Naive thymus-derived CD4-positive, alpha-beta T cell (primary cell): ENCODE results near the gene SPAG6. TPM values are rescaled to one million over a fixed set of nuclear protein-coding genes. Genes with fewer than 3 reads are reported as not detected.
A peak's percentile ranks its signal among the peaks of the same experiment; 100 is the strongest.

Source experiments
- ATAC-seq: fragments of 150-1000 bp; cut with Tn5 transposase; 2 replicates; pipeline ENCODE4 v1.10.0; 2021; ENCODE audit warnings: mild to moderate bottlenecking, moderate library complexity
- CTCF ChIA-PET: fragments of 350-600 bp; sonication (Branson Sonifier 250); formaldehyde crosslinking; loops from one replicate; lab custom pipeline; 2021; ENCODE audit warnings: antibody characterized with exemption; lab: Charles Lee
- POLR2A ChIA-PET: fragments of 350-600 bp; sonication (Branson Sonifier 250); formaldehyde crosslinking; loops from one replicate; lab custom pipeline; 2021; ENCODE audit warnings: antibody characterized with exemption, inconsistent platforms; lab: Charles Lee
- DNase-seq, 9 donors: peaks; one replicate each; pipeline versions ENCODE4 v3.0.0 to v3.0.0-alpha.2; 2020 to 2022; ENCODE audit warnings: mixed read lengths in 1 of 9
- H3K27ac ChIP-seq: one replicate; pipeline ENCODE4 v1.7.0; 2013; ENCODE audit warnings: mild to moderate bottlenecking, low read depth, low read length, moderate library complexity
- H3K27me3 ChIP-seq, 2 donors: one replicate each; pipeline ENCODE4 v1.7.0; 2013; ENCODE audit warnings: low read length in 2 of 2, mild to moderate bottlenecking in 2 of 2, moderate library complexity in 2 of 2; ENCODE audit not compliant: control insufficient read depth in 2 of 2, insufficient read depth in 2 of 2
- H3K36me3 ChIP-seq, 3 experiments: 1 replicate in 2 of 3; 2 replicates in 1 of 3; pipeline ENCODE4 v1.7.0; 2013; ENCODE audit warnings: low read length in 3 of 3, mild to moderate bottlenecking in 3 of 3, moderate library complexity in 1 of 3; ENCODE audit not compliant: insufficient read depth in 3 of 3, control insufficient read depth in 2 of 3
- H3K4me1 ChIP-seq, 2 donors: one replicate each; pipeline ENCODE4 v1.7.0; 2013; ENCODE audit warnings: low read length in 2 of 2, mild to moderate bottlenecking in 2 of 2, moderate library complexity in 1 of 2; ENCODE audit not compliant: control insufficient read depth in 2 of 2, insufficient read depth in 2 of 2
- H3K4me3 ChIP-seq: 2 replicates; pipeline ENCODE4 v1.7.0; 2013; ENCODE audit warnings: mild to moderate bottlenecking, low read length
- H3K9me3 ChIP-seq, 3 experiments: 1 replicate in 2 of 3; 2 replicates in 1 of 3; pipeline ENCODE4 v1.7.0; 2013; ENCODE audit warnings: low read length in 3 of 3; ENCODE audit not compliant: control insufficient read depth in 2 of 3
- H3K27ac Mint-ChIP-seq, 9 donors: one replicate each; pipeline ENCODE4 v1.8.0; 2020 to 2022; ENCODE audit warnings: mixed read lengths in 9 of 9, mild to moderate bottlenecking in 8 of 9, moderate library complexity in 5 of 9, inconsistent platforms in 2 of 9
- H3K27me3 Mint-ChIP-seq, 5 donors: one replicate each; pipeline ENCODE4 v1.8.0; 2021 to 2022; ENCODE audit warnings: mixed read lengths in 5 of 5, mild to moderate bottlenecking in 1 of 5
- H3K36me3 Mint-ChIP-seq, 5 donors: one replicate each; pipeline ENCODE4 v1.8.0; 2020 to 2022; ENCODE audit warnings: mixed read lengths in 5 of 5, mild to moderate bottlenecking in 3 of 5, inconsistent platforms in 1 of 5
- H3K4me1 Mint-ChIP-seq, 7 donors: one replicate each; pipeline ENCODE4 v1.8.0; 2020 to 2022; ENCODE audit warnings: mixed read lengths in 7 of 7, mild to moderate bottlenecking in 3 of 7, inconsistent platforms in 1 of 7
- H3K4me3 Mint-ChIP-seq, 10 donors: one replicate each; pipeline ENCODE4 v1.8.0; 2020 to 2022; ENCODE audit warnings: mild to moderate bottlenecking in 10 of 10, mixed read lengths in 10 of 10, moderate library complexity in 6 of 10, inconsistent platforms in 2 of 10
- H3K9me3 Mint-ChIP-seq, 11 donors: one replicate each; pipeline ENCODE4 v1.8.0; 2020 to 2022; ENCODE audit warnings: mixed read lengths in 11 of 11, mild to moderate bottlenecking in 4 of 11, inconsistent platforms in 1 of 11, moderate library complexity in 1 of 11
- intact Hi-C, 2 donors: fragments of 100-400 bp; cut with micrococcal nuclease; formaldehyde crosslinking; loops; one replicate each; pipeline ENCODE4 v1.15.1; 2023
- polyA plus RNA-seq, 2 donors: library from polyadenylated mRNA; unstranded; fragments of 300-500 nt; fragmentation: Illumina TruSeq; gene quantifications; one replicate each; pipeline ENCODE4 v1.2.3, GENCODE V29; 2021
- total RNA-seq, 6 experiments: library from RNA in 5 of 6; stranded (reverse) in 5 of 6; gene quantifications; 1 replicate in 5 of 6; 2 replicates in 1 of 6; pipeline ENCODE4 v1.2.3 and lab custom pipeline; 2021 to 2026

Gene SPAG6
- total and polyA plus RNA-seq, 7 experiments from 2014 or later, result 0.46 to 0.93 TPM; not detected in 5

DNA sequence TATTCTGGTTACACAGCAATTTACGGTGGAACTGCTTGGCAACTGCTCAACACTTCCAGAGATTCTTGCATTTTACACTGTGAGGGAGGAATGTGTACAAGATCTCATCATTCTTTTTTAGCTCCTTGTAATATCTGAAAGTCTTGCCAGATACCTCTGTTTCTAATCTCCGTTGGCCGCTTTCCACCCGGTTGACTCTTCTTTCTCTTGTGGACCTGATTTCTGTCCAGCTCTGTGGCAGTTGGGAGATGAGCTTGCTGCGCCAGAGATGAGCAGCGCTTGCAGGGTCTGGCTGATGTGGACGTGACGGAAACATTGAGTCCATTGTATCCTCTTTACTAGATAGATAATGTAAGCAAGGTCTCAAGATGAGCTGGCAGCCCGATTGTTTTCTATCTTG is 27.6 kb downstream of the SPAG6 start:
- Histone ChIP-seq H3K4me3 (no peak overlapping the region), H3K27ac (no peak overlapping the region), H3K9me3 (no peaks in the 10 kb centered on the region), H3K4me1 (no peaks in the 10 kb centered on the region), H3K36me3 (no peaks in the 10 kb centered on the region), H3K27me3 (no peaks in the 10 kb centered on the region)
- ChIA-PET POLR2A (interaction anchor here (0.6 to 1.1 kb wide), 3 partner anchors 16 to 771 kb away, joined by 3 to 5 read pairs (median 3); no protein-coding TSS in a partner anchor), CTCF (no interaction called here)
- intact Hi-C loops, result no loop called here
- Mint-ChIP-seq H3K27ac (no peak overlapping the region), H3K4me3 (no peak overlapping the region), H3K9me3 (peaks cover 0 to 3% (median 0%) of the 10 kb centered on the region in 11 donors), H3K27me3 (peaks cover 0 to 4% (median 3%) of the 10 kb centered on the region in 5 donors), H3K4me1 (peaks cover 0 to 20% (median 7%) of the 10 kb centered on the region in 7 donors), H3K36me3 (peaks cover 0 to 1% (median 0%) of the 10 kb centered on the region in 5 donors)
- ATAC-seq, result no peak
- no peak for DNase-seq

DNA sequence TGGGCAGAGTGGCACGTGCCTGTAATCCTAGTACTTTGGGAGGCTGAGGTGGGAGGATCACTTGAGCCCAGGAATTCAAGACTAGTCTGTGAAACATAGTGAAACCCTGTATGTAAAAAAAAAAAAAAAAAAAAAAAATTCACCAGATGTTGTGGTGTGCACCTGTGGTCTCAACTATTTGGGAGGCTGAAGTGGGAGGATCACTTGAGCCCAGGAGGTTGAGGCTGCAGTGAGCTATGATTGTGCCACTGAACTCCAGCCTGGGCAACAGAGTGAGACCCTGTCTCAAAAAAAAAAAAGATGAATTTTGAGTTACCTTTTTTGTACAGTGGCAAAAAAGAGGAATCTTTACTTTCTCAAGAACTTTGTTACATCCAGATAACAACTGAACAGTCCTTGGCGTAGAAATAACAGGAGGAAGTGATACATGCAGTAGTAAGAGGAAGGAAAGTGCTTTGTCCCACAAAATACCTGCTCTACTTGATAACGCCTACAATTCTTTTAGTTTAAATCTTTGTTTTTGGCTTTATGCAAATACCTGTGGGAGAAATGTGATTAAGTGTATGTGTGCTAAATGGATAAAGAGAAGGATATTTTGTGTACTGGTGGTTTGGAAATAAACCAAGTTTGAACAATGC is 29.3 kb downstream of the SPAG6 start:
- Histone ChIP-seq H3K27me3 (no peaks in the 10 kb centered on the region), H3K4me3 (no peak overlapping the region), H3K27ac (no peak overlapping the region), H3K36me3 (no peaks in the 10 kb centered on the region), H3K4me1 (no peaks in the 10 kb centered on the region), H3K9me3 (no peaks in the 10 kb centered on the region)
- no peak for ATAC-seq
- Mint-ChIP-seq H3K4me3 (no peak overlapping the region), H3K9me3 (no peaks in the 10 kb centered on the region), H3K27me3 (peaks cover 0 to 4% (median 3%) of the 10 kb centered on the region in 5 donors), H3K36me3 (peaks cover 0 to 1% (median 0%) of the 10 kb centered on the region in 5 donors), H3K27ac (no peak overlapping the region), H3K4me1 (peaks cover 0 to 18% (median 8%) of the 10 kb centered on the region in 7 donors)
- ChIA-PET POLR2A (no interaction called here), CTCF (interaction anchor here (0.9 kb wide), 1 partner anchor 48 kb away, joined by 3 read pairs; no protein-coding TSS in a partner anchor)
- intact Hi-C loops, result no loop called here
- DNase-seq, result no peak

DNA sequence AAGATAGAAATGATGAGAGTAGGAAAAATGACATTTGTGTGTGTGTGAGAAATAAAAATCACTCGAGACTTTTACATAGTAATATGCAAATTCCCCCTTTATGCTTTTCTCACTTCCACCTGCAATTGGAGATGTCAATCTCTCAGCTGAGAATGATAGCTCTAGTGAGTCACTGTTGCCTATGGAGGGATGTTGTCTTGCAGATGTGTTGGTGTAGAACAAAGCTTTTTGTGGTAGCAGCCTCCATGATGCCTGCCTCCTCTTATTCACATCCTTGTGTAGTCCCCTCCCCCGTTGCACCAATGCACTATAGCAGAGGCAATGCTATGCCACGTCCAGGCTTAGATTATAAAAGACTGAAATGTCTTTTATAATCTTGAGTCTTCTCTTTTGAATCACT is 33.8 kb downstream of the SPAG6 start:
- Histone ChIP-seq H3K27ac (no peak overlapping the region), H3K4me1 (no peaks in the 10 kb centered on the region), H3K27me3 (no peaks in the 10 kb centered on the region), H3K36me3 (no peaks in the 10 kb centered on the region), H3K9me3 (no peaks in the 10 kb centered on the region), H3K4me3 (no peak overlapping the region)
- H3K27ac Mint-ChIP-seq, result no peak overlapping the region
- ATAC-seq (no peak), DNase-seq (peak in 1 of 9 donors; percentile 49)
- no peaks in the 10 kb centered on the region for H3K36me3 Mint-ChIP-seq
- H3K4me3 Mint-ChIP-seq, result no peak overlapping the region
- H3K4me1 Mint-ChIP-seq, result peaks cover 0 to 16% (median 0%) of the 10 kb centered on the region in 7 donors
- peaks cover 0 to 4% (median 3%) of the 10 kb centered on the region in 5 donors for H3K27me3 Mint-ChIP-seq
- ChIA-PET POLR2A (interaction anchor here (0.6 kb wide), 1 partner anchor 10 kb away, joined by 3 read pairs; no protein-coding TSS in a partner anchor), CTCF (no interaction called here)
- intact Hi-C loops, result no loop called here
- H3K9me3 Mint-ChIP-seq, result no peaks in the 10 kb centered on the region

DNA sequence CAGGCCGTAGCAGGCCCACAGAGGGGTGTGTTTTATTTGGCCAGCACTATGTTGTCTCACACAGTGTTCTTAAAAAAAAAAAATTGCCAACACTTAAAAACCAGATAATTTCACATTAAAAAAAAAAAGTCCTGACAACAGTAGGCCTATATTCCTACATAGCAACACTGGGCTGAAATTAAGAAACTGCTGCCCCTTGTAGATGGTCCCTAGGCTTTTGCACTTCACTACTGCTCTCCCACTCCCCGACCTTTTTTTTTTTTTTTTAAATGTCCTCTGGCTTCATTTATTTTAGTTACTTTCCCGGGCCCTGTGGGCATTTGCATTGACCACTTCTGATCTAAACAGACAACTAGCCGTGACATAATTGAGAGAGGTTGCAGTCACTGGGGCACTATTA is 36.0 kb downstream of the SPAG6 start:
- no peak overlapping the region for H3K4me3 ChIP-seq

DNA sequence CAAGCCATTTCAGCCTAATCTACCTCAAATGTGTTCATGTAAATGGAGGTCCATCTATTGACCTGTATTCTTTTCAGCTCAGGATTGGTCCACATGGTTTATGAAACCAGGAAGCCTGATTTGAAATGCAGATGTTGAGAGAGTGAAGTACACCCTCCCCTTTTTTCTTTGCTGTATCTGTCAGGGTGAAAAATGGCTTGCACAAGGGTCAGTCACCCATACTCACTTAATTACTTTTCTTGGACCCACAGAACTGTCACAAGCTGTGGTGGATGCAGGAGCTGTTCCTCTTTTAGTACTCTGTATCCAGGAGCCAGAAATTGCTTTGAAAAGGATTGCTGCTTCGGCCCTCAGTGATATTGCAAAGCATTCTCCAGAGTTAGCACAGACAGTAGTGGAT is 41.2 kb downstream of the SPAG6 start:
- no peak overlapping the region for H3K27ac ChIP-seq
- H3K36me3 Mint-ChIP-seq, result no peaks in the 10 kb centered on the region
- H3K4me3 Mint-ChIP-seq, result no peak overlapping the region
- intact Hi-C loops, result no loop called here
- peaks cover 0 to 4% (median 0%) of the 10 kb centered on the region in 7 donors for H3K4me1 Mint-ChIP-seq
- H3K27ac Mint-ChIP-seq, result no peak overlapping the region
- ChIA-PET POLR2A (no interaction called here), CTCF (no interaction called here)
- no peaks in the 10 kb centered on the region for H3K9me3 Mint-ChIP-seq
- H3K36me3 ChIP-seq, result no peaks in the 10 kb centered on the region
- DNase-seq, result no peak
- no peak overlapping the region for H3K4me3 ChIP-seq
- H3K9me3 ChIP-seq, result no peaks in the 10 kb centered on the region
- no peaks in the 10 kb centered on the region for H3K27me3 ChIP-seq
- no peaks in the 10 kb centered on the region for H3K4me1 ChIP-seq
- ATAC-seq, result no peak
- peaks cover 0 to 11% (median 7%) of the 10 kb centered on the region in 5 donors for H3K27me3 Mint-ChIP-seq

More for the DNA sequence above, 36.0 kb downstream of the SPAG6 start:
- no peaks in the 10 kb centered on the region for H3K27me3 ChIP-seq
- Mint-ChIP-seq H3K36me3 (no peaks in the 10 kb centered on the region), H3K27ac (no peak overlapping the region), H3K4me1 (peaks cover 0 to 13% (median 0%) of the 10 kb centered on the region in 7 donors), H3K4me3 (no peak overlapping the region), H3K27me3 (peaks cover 0 to 6% (median 3%) of the 10 kb centered on the region in 5 donors), H3K9me3 (no peaks in the 10 kb centered on the region)
- intact Hi-C loops, result no loop called here
- ATAC-seq (no peak), DNase-seq (no peak)
- H3K9me3 ChIP-seq, result no peaks in the 10 kb centered on the region
- H3K27ac ChIP-seq, result no peak overlapping the region
- no peaks in the 10 kb centered on the region for H3K4me1 ChIP-seq
- H3K36me3 ChIP-seq, result no peaks in the 10 kb centered on the region
- CTCF ChIA-PET, result no interaction called here
- POLR2A ChIA-PET, result no interaction called here

DNA sequence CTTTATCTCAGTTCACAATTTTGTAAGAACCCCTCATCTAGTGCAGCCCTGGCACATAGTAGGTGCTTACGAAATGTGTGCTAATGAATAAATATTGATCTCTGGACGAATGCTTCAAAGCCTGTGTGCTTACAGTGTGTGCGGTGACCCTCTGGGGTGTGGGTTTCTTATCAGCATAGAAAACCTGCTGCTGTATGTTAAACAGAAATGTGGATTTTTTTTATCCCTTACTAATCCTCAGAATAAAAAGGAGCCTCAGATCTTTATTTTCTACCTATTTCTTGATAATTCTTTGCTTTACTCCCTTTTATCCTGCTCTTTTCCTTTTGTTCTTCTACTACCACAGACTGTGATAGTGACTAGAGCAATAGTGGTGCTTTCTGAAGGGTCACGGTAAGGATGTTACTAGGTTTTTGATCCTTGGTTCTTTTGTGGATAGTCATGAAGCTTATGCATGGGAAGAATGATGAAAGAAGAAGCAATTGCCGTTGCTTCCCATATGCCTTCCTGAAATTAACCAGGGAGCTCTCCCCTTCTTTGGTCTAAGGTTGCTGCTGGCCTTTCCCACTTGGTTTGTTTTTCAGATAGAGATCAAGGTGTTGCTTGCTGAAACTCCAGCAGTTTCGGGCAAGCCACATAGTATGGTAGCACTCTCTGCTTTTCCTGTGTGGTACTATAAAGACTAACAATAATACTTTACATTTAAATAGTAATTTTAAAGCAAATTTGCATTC is 44.7 kb downstream of the SPAG6 start:
- no peaks in the 10 kb centered on the region for H3K9me3 ChIP-seq
- no peaks in the 10 kb centered on the region for H3K27me3 ChIP-seq
- intact Hi-C loops, result no loop called here
- no peaks in the 10 kb centered on the region for H3K36me3 ChIP-seq
- no peak overlapping the region for H3K27ac ChIP-seq
- H3K27ac Mint-ChIP-seq, result no peak overlapping the region
- H3K4me3 Mint-ChIP-seq, result no peak overlapping the region
- ChIA-PET CTCF (no interaction called here), POLR2A (no interaction called here)
- H3K4me1 ChIP-seq, result no peaks in the 10 kb centered on the region
- H3K36me3 Mint-ChIP-seq, result no peaks in the 10 kb centered on the region
- peaks cover 0 to 21% (median 7%) of the 10 kb centered on the region in 5 donors for H3K27me3 Mint-ChIP-seq
- H3K4me3 ChIP-seq, result no peak overlapping the region
- no peaks in the 10 kb centered on the region for H3K9me3 Mint-ChIP-seq
- ATAC-seq, result no peak
- H3K4me1 Mint-ChIP-seq, result no peaks in the 10 kb centered on the region
- no peak for DNase-seq
